ENCODE data around the gene FGF21.
"Not testable (repeated sequence)": the region's sequence is repeated elsewhere in the genome, so short reads cannot be mapped to it uniquely, and the experiment has no call there.

Gene FGF21

GRCh38 chr19:48757089-48757675 is 1.9 kb downstream of the FGF21 start:
- Histone ChIP-seq H4K20me1 (ENCODE audit: insufficient read depth, low read length) (no peaks in the 10 kb centered on the region), H3K4me3 (ENCODE audit: low read depth in 1 of 2, low read length in 2 of 2) (no peak overlapping the region), H2AFZ (ENCODE audit: low read depth, low read length) (no peak overlapping the region), H3K9ac (ENCODE audit: low read depth, low read length) (no peak overlapping the region), H3K36me3 (ENCODE audit: insufficient read depth, low read length) (no peaks in the 10 kb centered on the region), H3K79me2 (ENCODE audit: insufficient read depth, low read length) (no peaks in the 10 kb centered on the region), H3K4me2 (ENCODE audit: insufficient read depth, low read length) (no peak overlapping the region), H3K27ac (ENCODE audit: low read length) (no peak overlapping the region), H3K4me1 (ENCODE audit: insufficient read depth, low read length) (peaks cover 5% of the 10 kb centered on the region), H3K9me3 (ENCODE audit: insufficient read depth, low read length, severe bottlenecking) (no peaks in the 10 kb centered on the region), H3K27me3 (ENCODE audit: insufficient read depth, low read length, poor library complexity) (peaks cover 13% of the 10 kb centered on the region)
- DNase-seq (no peak), ATAC-seq (ENCODE audit: insufficient read depth, low read depth) (no peak)
- no peak for TF ChIP-seq CTCF (IDR thresholded peaks at IDR 0.05; ENCODE audit: borderline replicate concordance, extremely low read depth, low read length, poor library complexity, severe bottlenecking)
- TF ChIP-seq EZH2 (IDR thresholded peaks at IDR 0.05; ENCODE audit: borderline replicate concordance, low read depth, low read length, severe bottlenecking) = no peak

GRCh38 chr19:48757741-48758144 is 2.4 kb downstream of the FGF21 start:
- no peaks in the 10 kb centered on the region for H4K20me1 ChIP-seq (ENCODE audit: insufficient read depth, low read length)
- no peak overlapping the region for H3K27ac ChIP-seq (ENCODE audit: low read length)
- H3K79me2 ChIP-seq (ENCODE audit: insufficient read depth, low read length) = no peaks in the 10 kb centered on the region
- H2AFZ ChIP-seq (ENCODE audit: low read depth, low read length) = no peak overlapping the region
- no peak for TF ChIP-seq CTCF (IDR thresholded peaks at IDR 0.05; ENCODE audit: borderline replicate concordance, extremely low read depth, low read length, poor library complexity, severe bottlenecking)
- TF ChIP-seq EZH2 (IDR thresholded peaks at IDR 0.05; ENCODE audit: borderline replicate concordance, low read depth, low read length, severe bottlenecking) = no peak
- H3K9ac ChIP-seq (ENCODE audit: low read depth, low read length) = no peak overlapping the region
- no peak for DNase-seq
- H3K27me3 ChIP-seq (ENCODE audit: insufficient read depth, low read length, poor library complexity) = peaks cover 13% of the 10 kb centered on the region
- no peaks in the 10 kb centered on the region for H3K4me1 ChIP-seq (ENCODE audit: insufficient read depth, low read length)
- H3K4me2 ChIP-seq (ENCODE audit: insufficient read depth, low read length) = no peak overlapping the region
- no peak for ATAC-seq (ENCODE audit: insufficient read depth, low read depth)
- H3K9me3 ChIP-seq (ENCODE audit: insufficient read depth, low read length, severe bottlenecking) = no peaks in the 10 kb centered on the region
- no peak overlapping the region for H3K4me3 ChIP-seq (ENCODE audit: low read depth in 1 of 2, low read length in 2 of 2)
- no peaks in the 10 kb centered on the region for H3K36me3 ChIP-seq (ENCODE audit: insufficient read depth, low read length)

- H3K27me3 ChIP-seq (ENCODE audit: insufficient read depth, low read length, poor library complexity) = peaks cover 8% of the 10 kb centered on the region
- no peak overlapping the region for H3K27ac ChIP-seq (ENCODE audit: low read length)
- H3K9me3 ChIP-seq (ENCODE audit: insufficient read depth, low read length, severe bottlenecking) = no peaks in the 10 kb centered on the region
- no peak overlapping the region for H3K4me3 ChIP-seq (ENCODE audit: low read depth in 1 of 2, low read length in 2 of 2)
- H3K4me2 ChIP-seq (ENCODE audit: insufficient read depth, low read length) = no peak overlapping the region
- no peak for TF ChIP-seq CTCF (IDR thresholded peaks at IDR 0.05; ENCODE audit: borderline replicate concordance, extremely low read depth, low read length, poor library complexity, severe bottlenecking)
- no peak for TF ChIP-seq EZH2 (IDR thresholded peaks at IDR 0.05; ENCODE audit: borderline replicate concordance, low read depth, low read length, severe bottlenecking)
- H3K36me3 ChIP-seq (ENCODE audit: insufficient read depth, low read length) = no peaks in the 10 kb centered on the region
- no peaks in the 10 kb centered on the region for H3K4me1 ChIP-seq (ENCODE audit: insufficient read depth, low read length)
- no peaks in the 10 kb centered on the region for H4K20me1 ChIP-seq (ENCODE audit: insufficient read depth, low read length)
- no peak overlapping the region for H3K9ac ChIP-seq (ENCODE audit: low read depth, low read length)
- H2AFZ ChIP-seq (ENCODE audit: low read depth, low read length) = no peak overlapping the region
- no peaks in the 10 kb centered on the region for H3K79me2 ChIP-seq (ENCODE audit: insufficient read depth, low read length)
- no peak for ATAC-seq (ENCODE audit: insufficient read depth, low read depth)
- DNase-seq = no peak
These were observed 5.3 kb downstream of the FGF21 start for GRCh38 chr19:48760504-48761205.

- H3K79me2 ChIP-seq (ENCODE audit: insufficient read depth, low read length); H3K9ac ChIP-seq (ENCODE audit: low read depth, low read length); H3K4me3 ChIP-seq (ENCODE audit: low read depth in 1 of 2, low read length in 2 of 2); H3K4me1 ChIP-seq (ENCODE audit: insufficient read depth, low read length); H3K36me3 ChIP-seq (ENCODE audit: insufficient read depth, low read length); H2AFZ ChIP-seq (ENCODE audit: low read depth, low read length); H3K27me3 ChIP-seq (ENCODE audit: insufficient read depth, low read length, poor library complexity); H3K4me2 ChIP-seq (ENCODE audit: insufficient read depth, low read length); ATAC-seq (ENCODE audit: insufficient read depth, low read depth); H4K20me1 ChIP-seq (ENCODE audit: insufficient read depth, low read length); H3K9me3 ChIP-seq (ENCODE audit: insufficient read depth, low read length, severe bottlenecking); H3K27ac ChIP-seq (ENCODE audit: low read length); DNase-seq: not testable (repeated sequence)
These were observed 10.5 kb downstream of the FGF21 start for GRCh38 chr19:48765816-48766215.

GRCh38 chr19:48768171-48768753 is 12.9 kb downstream of the FGF21 start:
- not testable (repeated sequence) for H3K9me3 ChIP-seq (ENCODE audit: insufficient read depth, low read length, severe bottlenecking); DNase-seq; H3K79me2 ChIP-seq (ENCODE audit: insufficient read depth, low read length); H3K9ac ChIP-seq (ENCODE audit: low read depth, low read length); H3K4me2 ChIP-seq (ENCODE audit: insufficient read depth, low read length); H3K36me3 ChIP-seq (ENCODE audit: insufficient read depth, low read length); H3K27ac ChIP-seq (ENCODE audit: low read length); H3K4me3 ChIP-seq (ENCODE audit: low read depth in 1 of 2, low read length in 2 of 2); H2AFZ ChIP-seq (ENCODE audit: low read depth, low read length); H4K20me1 ChIP-seq (ENCODE audit: insufficient read depth, low read length); H3K27me3 ChIP-seq (ENCODE audit: insufficient read depth, low read length, poor library complexity); ATAC-seq (ENCODE audit: insufficient read depth, low read depth); H3K4me1 ChIP-seq (ENCODE audit: insufficient read depth, low read length)
